Immature natural killer cell (primary cell): ENCODE measurements around the gene E4F1. TPM values are rescaled to one million over a fixed set of nuclear protein-coding genes. Genes with fewer than 3 reads are reported as not detected.
"Not testable (repeated sequence)": the region's sequence is repeated elsewhere in the genome, so short reads cannot be mapped to it uniquely, and the experiment has no call there.

Source experiments
- DNase-seq, 3 donors: peaks; one replicate each; pipeline ENCODE4 v3.0.0; 2022; ENCODE audit warnings: mixed read lengths in 1 of 3
- H3K27ac Mint-ChIP-seq, 6 donors: one replicate each; pipeline ENCODE4 v1.8.0; 2020; ENCODE audit warnings: mixed read lengths in 6 of 6, mild to moderate bottlenecking in 5 of 6, inconsistent platforms in 4 of 6, moderate library complexity in 3 of 6
- H3K27me3 Mint-ChIP-seq, 3 donors: one replicate each; pipeline ENCODE4 v1.8.0; 2020 to 2021; ENCODE audit warnings: low read depth in 3 of 3, mild to moderate bottlenecking in 3 of 3, mixed read lengths in 3 of 3, moderate library complexity in 3 of 3, inconsistent platforms in 1 of 3
- H3K36me3 Mint-ChIP-seq, 3 donors: one replicate each; pipeline ENCODE4 v1.8.0; 2020; ENCODE audit warnings: mixed read lengths in 3 of 3, inconsistent platforms in 2 of 3, mild to moderate bottlenecking in 2 of 3
- H3K4me1 Mint-ChIP-seq, 2 donors: one replicate each; pipeline ENCODE4 v1.8.0; 2020; ENCODE audit warnings: inconsistent platforms in 2 of 2, mild to moderate bottlenecking in 2 of 2, mixed read lengths in 2 of 2, moderate library complexity in 1 of 2
- H3K4me3 Mint-ChIP-seq, 5 donors: one replicate each; pipeline ENCODE4 v1.8.0; 2020; ENCODE audit warnings: mild to moderate bottlenecking in 5 of 5, mixed read lengths in 5 of 5, inconsistent platforms in 3 of 5, moderate library complexity in 3 of 5
- H3K9me3 Mint-ChIP-seq, 6 donors: one replicate each; pipeline ENCODE4 v1.8.0; 2020; ENCODE audit warnings: mild to moderate bottlenecking in 6 of 6, mixed read lengths in 6 of 6, inconsistent platforms in 4 of 6, moderate library complexity in 3 of 6
- polyA plus RNA-seq, 3 donors: library from polyadenylated mRNA; unstranded; fragments of 300-500 nt; fragmentation: Illumina TruSeq; gene quantifications; one replicate each; pipeline ENCODE4 v1.2.3, GENCODE V29; 2021

E4F1 gene
- polyA plus RNA-seq, 3 donors from 2014 or later = 8.4 to 18.6 (median 10.3) TPM

DNA sequence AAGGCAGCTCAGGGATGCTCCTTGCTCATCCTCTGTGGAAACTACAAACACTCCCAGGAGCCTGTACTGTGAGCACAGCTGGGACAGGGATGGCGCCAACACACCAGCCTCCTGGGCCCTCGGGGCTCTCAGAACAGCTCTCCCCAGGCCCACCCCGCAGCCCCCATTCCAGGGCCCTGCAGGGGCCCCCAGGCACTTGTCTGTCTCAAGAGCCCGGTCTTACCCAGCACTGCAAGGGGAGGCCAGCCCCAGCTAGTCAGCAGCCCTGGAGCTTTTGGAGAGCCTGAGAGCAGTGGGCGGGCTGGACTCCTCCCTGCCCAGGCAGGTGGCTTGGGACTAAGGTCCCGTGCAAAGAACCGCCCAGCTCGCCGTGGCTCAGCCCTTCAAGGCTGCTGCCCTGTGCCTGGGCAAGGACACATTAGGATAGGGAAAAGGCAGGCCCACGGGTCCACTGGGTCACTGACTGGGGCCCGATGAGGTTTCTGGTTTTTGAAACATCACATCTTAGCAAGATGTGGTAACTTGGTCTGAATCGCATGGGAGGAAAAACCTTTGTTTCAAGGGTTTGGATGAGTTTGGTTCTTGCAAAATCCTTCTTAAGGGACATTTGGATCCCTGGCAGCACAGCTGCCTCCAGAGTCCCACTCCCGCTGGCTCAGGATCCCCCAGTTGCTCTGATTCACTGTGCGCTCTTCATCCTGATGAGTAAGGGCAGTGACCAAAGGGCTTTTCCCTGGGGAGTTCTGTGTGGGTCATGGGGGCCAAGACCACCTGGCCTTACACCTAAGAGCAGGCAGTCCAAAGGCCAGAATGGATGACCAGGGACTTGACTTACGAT lies 15.7 kb downstream of the E4F1 start:
- Mint-ChIP-seq H3K36me3 (peaks cover 0 to 8% (median 7%) of the 10 kb centered on the region in 3 donors), H3K27ac (no peak overlapping the region), H3K27me3 (peaks cover 2 to 3% (median 2%) of the 10 kb centered on the region in 3 donors), H3K4me3 (no peak overlapping the region), H3K4me1 (peaks cover 0 to 2% of the 10 kb centered on the region in 2 donors), H3K9me3 (peaks cover 0 to 2% (median 0%) of the 10 kb centered on the region in 6 donors)
- DNase-seq = no peak

DNA sequence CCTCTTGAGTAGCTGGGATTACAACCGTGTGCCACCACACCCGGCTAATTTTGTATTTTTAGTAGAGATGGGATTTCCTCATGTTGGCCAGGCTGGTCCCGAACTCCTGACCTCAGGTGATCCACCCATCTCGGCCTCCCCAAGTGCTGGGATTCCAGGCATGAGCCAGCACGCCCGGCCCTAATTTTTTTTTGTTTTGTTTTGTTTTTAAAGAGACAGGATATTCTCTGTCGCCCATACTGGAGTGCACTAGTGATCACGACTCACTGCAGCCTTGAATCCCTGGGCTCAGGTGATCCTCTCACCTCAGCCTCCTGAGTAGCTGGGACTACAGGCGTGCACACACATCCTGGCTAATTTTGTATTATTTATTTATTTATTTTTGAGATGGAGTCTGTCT lies 16.9 kb downstream of the E4F1 start:
- H3K4me1 Mint-ChIP-seq, H3K27me3 Mint-ChIP-seq, H3K9me3 Mint-ChIP-seq, DNase-seq, H3K36me3 Mint-ChIP-seq, H3K27ac Mint-ChIP-seq, H3K4me3 Mint-ChIP-seq: not testable (repeated sequence)

DNA sequence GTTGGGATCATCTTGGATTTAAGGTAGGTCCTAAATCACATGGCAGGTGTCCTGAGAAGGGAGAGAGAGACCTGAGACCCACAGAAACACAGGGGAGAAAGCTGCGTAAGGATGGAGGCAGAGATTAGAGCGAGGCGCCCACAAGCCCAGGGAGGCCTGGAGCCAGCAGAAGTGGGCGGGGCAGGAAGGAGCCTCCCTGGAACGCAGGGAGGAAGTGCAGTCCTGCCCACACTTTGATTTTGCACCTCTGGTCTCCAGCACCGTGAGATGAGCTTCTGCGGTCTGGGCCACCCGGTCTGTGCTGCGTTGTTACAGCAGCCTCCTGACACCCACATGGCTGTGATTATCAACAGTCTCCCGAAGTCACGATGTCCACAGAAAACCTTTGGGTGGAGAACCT lies 19.2 kb downstream of the E4F1 start:
- Mint-ChIP-seq H3K9me3 (peaks cover 0 to 2% (median 0%) of the 10 kb centered on the region in 6 donors), H3K4me3 (no peak overlapping the region), H3K36me3 (peaks cover 0 to 4% (median 4%) of the 10 kb centered on the region in 3 donors), H3K27me3 (peaks cover 0 to 2% (median 0%) of the 10 kb centered on the region in 3 donors), H3K27ac (no peak overlapping the region), H3K4me1 (no peaks in the 10 kb centered on the region)
- DNase-seq = no peak

DNA sequence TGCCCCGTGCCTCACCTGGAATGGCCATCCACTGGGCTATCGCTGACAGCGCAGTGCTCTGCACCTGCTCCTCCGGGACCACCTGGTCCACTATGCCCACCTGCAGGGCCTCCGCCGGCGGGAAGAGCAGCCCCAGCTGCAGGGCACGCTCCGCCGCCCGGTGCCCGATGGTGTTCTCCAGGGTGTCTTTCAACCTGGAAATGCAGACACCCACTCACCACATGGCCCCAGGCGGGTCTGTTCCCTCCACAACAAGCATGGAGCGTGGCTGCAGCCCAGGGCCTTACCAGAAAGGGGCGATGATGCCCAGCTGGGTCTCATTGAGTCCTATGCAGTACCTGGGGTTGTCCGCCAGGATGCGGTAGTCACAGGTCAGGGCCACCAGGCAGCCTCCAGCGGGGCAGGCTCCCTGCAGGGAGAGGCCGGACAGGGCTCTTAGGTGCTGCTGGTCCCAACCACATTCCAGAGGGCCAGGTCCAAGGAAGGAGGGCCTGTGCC lies 19.7 kb downstream of the E4F1 start:
- no peak for DNase-seq
- peaks cover 0 to 2% (median 0%) of the 10 kb centered on the region in 3 donors for H3K27me3 Mint-ChIP-seq
- no peak overlapping the region for H3K27ac Mint-ChIP-seq
- no peaks in the 10 kb centered on the region for H3K4me1 Mint-ChIP-seq
- peaks cover 0 to 2% (median 0%) of the 10 kb centered on the region in 6 donors for H3K9me3 Mint-ChIP-seq
- H3K4me3 Mint-ChIP-seq = no peak overlapping the region
- H3K36me3 Mint-ChIP-seq = peaks cover 0 to 4% (median 4%) of the 10 kb centered on the region in 3 donors

DNA sequence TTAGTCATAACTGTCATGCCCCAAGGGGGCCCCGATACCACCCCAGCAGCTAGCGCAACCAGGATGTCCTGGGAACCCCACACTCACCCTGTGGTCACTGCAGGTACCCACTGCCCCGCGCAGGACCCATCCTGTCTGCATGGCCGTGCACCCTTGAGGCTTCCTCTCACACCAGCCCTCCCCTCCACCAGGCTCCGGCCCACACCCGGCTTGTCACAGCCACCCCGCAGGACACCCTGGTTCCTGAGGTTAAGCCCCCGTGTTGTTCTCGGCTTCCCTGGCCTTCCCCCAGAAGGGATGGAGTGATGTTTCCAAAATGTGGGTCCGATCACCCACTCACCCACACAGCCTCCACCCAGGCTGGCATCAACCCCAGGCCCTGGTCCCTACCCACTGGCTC lies 20.4 kb downstream of the E4F1 start:
- Mint-ChIP-seq H3K4me1 (no peaks in the 10 kb centered on the region), H3K27ac (no peak overlapping the region), H3K27me3 (peaks cover 0 to 2% (median 0%) of the 10 kb centered on the region in 3 donors), H3K4me3 (no peak overlapping the region), H3K36me3 (peaks cover 0 to 4% (median 4%) of the 10 kb centered on the region in 3 donors), H3K9me3 (peaks cover 0 to 2% (median 0%) of the 10 kb centered on the region in 6 donors)
- no peak for DNase-seq

GRCh38 chr16:2244301-2244700 lies 20.9 kb downstream of the E4F1 start:
- Mint-ChIP-seq H3K27ac (no peak overlapping the region), H3K9me3 (peaks cover 0 to 2% (median 0%) of the 10 kb centered on the region in 6 donors), H3K36me3 (peaks cover 0 to 4% (median 4%) of the 10 kb centered on the region in 3 donors), H3K4me3 (no peak overlapping the region), H3K4me1 (no peaks in the 10 kb centered on the region), H3K27me3 (peaks cover 0 to 2% (median 0%) of the 10 kb centered on the region in 3 donors)
- no peak for DNase-seq

- no peak for DNase-seq
- Mint-ChIP-seq H3K27me3 (peaks cover 0 to 2% (median 0%) of the 10 kb centered on the region in 3 donors), H3K4me3 (no peak overlapping the region)
Measured at GRCh38 chr16:2244926-2245795, 21.8 kb downstream of the E4F1 start.

DNA sequence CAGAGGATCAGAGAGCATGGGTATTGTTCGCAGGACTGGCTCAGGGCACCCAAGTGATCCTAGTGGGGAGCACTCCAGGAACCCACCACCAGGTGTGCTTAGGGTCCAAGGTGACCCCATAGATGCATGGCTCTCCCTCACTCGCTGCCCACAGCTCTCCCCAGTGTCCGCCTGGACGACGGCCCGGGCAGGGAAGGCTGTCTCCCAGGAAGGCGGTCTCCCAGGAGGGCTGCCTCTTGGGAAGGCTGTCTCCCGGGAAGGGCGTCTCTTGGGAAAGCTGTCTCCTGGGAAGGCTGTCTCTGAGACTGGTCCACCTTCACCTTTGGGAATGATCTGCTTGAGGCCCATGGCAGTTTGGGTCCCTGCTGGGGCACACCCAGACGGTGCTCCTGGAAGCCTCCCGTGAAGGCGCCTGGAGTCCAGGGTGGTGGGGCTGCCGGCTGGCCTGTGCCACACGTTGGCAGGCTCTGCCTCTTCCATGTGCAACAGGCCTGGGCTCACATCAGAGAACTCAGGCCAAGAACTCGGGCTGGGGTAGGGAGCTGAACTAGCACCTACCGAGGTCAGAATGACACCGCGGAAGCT lies 23.0 kb downstream of the E4F1 start:
- Mint-ChIP-seq H3K9me3 (no peaks in the 10 kb centered on the region), H3K4me1 (peaks cover 8 to 9% of the 10 kb centered on the region in 2 donors), H3K36me3 (peaks cover 0 to 4% (median 4%) of the 10 kb centered on the region in 3 donors), H3K4me3 (no peak overlapping the region), H3K27me3 (peaks cover 0 to 5% (median 0%) of the 10 kb centered on the region in 3 donors), H3K27ac (no peak overlapping the region)
- DNase-seq = no peak

More at GRCh38 chr16:2244926-2245795, 21.8 kb downstream of the E4F1 start:
- H3K27ac Mint-ChIP-seq = no peak overlapping the region
- peaks cover 0 to 4% (median 4%) of the 10 kb centered on the region in 3 donors for H3K36me3 Mint-ChIP-seq
- no peaks in the 10 kb centered on the region for H3K9me3 Mint-ChIP-seq
- peaks cover 0 to under 1% of the 10 kb centered on the region in 2 donors for H3K4me1 Mint-ChIP-seq

DNA sequence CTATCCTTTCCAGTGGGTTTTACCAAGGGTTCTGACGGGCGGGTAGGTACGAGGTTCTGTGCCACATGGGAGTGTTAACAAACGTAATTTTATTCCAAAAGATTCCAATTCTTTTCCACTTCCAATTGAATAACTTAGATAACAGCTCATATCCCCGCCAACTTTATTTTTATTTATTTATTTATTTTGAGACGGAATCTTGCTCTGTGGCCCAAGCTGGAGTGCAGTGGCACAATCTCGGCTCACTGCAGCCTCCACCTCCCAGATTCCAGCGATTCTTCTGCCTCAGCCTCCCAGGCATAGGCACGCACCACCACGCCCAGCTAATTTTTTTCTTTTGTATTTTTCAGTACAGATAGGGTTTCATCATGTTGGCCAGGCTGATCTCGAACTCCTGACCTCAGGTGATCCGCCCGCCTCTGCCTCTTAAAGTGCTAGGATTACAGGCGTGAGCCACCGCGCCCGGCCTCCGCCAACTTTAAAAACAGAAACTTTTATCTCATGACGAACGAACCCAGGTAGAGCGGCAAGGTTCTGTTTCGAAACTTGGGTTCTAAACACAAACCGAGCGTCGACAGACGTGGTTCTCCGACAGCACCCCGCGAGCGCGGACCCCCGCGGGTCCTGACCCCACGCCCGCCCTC lies 27.4 kb downstream of the E4F1 start:
- peak overlapping the region; percentile 76 to 90 (median 87) for H3K27ac Mint-ChIP-seq
- no peak for DNase-seq
- H3K36me3 Mint-ChIP-seq = peaks cover 0 to 13% (median 10%) of the 10 kb centered on the region in 3 donors
- H3K4me1 Mint-ChIP-seq = peaks cover 8 to 9% of the 10 kb centered on the region in 2 donors
- peaks cover 0 to 6% (median 4%) of the 10 kb centered on the region in 3 donors for H3K27me3 Mint-ChIP-seq
- H3K9me3 Mint-ChIP-seq = no peaks in the 10 kb centered on the region
- H3K4me3 Mint-ChIP-seq = peak overlapping the region; percentile 86 to 90 (median 88)

- DNase-seq = peak; percentile 87 to 89 (median 87)
- H3K4me1 Mint-ChIP-seq = peaks cover 8 to 9% of the 10 kb centered on the region in 2 donors
- peaks cover 1 to 16% (median 11%) of the 10 kb centered on the region in 3 donors for H3K36me3 Mint-ChIP-seq
- H3K27ac Mint-ChIP-seq = peak within 1 kb of the TSS; percentile 76 to 90 (median 87)
- peak within 1 kb of the TSS; percentile 86 to 90 (median 88) for H3K4me3 Mint-ChIP-seq
- no peaks in the 10 kb centered on the region for H3K9me3 Mint-ChIP-seq
- H3K27me3 Mint-ChIP-seq = peaks cover 0 to 8% (median 4%) of the 10 kb centered on the region in 3 donors
Measured at GRCh38 chr16:2251296-2252111, 28.1 kb downstream of the E4F1 start, which contains the start of gene ECI1. ECI1 (minus strand) TSS chr16:2251587; CDS start chr16:2251566, 21 bp downstream.

DNA sequence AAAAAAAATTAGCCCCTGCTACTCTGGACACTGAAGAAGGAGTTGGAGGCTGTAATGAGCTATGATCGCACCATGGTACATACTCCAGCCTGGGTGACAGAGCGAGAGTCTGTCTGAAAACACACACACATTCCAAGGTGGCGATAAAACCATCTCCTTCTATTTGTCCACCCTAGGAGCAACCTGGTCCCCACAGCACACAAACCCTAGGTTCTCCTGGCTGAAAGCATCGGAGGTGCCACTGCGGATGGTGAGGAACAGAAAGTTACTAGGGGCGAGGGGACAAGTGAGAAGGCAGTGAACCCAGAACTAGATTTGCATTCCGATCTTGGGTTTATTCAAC lies 29.4 kb downstream of the E4F1 start:
- DNase-seq = no peak
- H3K27ac Mint-ChIP-seq = peak overlapping the region; percentile 35 to 81 (median 54)
- no peaks in the 10 kb centered on the region for H3K9me3 Mint-ChIP-seq
- H3K4me1 Mint-ChIP-seq = peaks cover 8 to 9% of the 10 kb centered on the region in 2 donors
- peaks cover 6 to 26% (median 16%) of the 10 kb centered on the region in 3 donors for H3K36me3 Mint-ChIP-seq
- peaks cover 0 to 8% (median 4%) of the 10 kb centered on the region in 3 donors for H3K27me3 Mint-ChIP-seq
- peak overlapping the region in 4 of 5 donors; percentile 33 to 67 (median 50) for H3K4me3 Mint-ChIP-seq

- no peak for DNase-seq
- H3K27me3 Mint-ChIP-seq = peaks cover 0 to 8% (median 4%) of the 10 kb centered on the region in 3 donors
- peak overlapping the region in 4 of 6 donors; percentile 35 to 81 (median 60) for H3K27ac Mint-ChIP-seq
- H3K4me3 Mint-ChIP-seq = peak overlapping the region in 1 of 5 donors; percentile 47
- no peaks in the 10 kb centered on the region for H3K9me3 Mint-ChIP-seq
- H3K36me3 Mint-ChIP-seq = peaks cover 6 to 29% (median 17%) of the 10 kb centered on the region in 3 donors
- H3K4me1 Mint-ChIP-seq = peaks cover 8 to 9% of the 10 kb centered on the region in 2 donors
Measured at GRCh38 chr16:2253293-2253692, 29.9 kb downstream of the E4F1 start.
